SK-N-SH (cell line): ENCODE results near the gene DENND1A. TPM values are rescaled to one million over a fixed set of nuclear protein-coding genes. Genes with fewer than 3 reads are reported as not detected.

Experiments
- CTCF ChIA-PET: fragments of 300-600, 350-600 bp; formaldehyde crosslinking; extraction: SDS; loops from one replicate; lab custom pipeline; 2021; lab: Yijun Ruan, JAX
- POLR2A ChIA-PET: fragments of 350-600 bp; sonication (Branson Sonifier 250); formaldehyde crosslinking; extraction: SDS; loops from one replicate; lab custom pipeline; 2020; ENCODE audit warnings: antibody characterized with exemption, inconsistent platforms; lab: Yijun Ruan, JAX
- DNase-seq: peaks from one replicate; pipeline ENCODE4 v3.0.0; 2012
- H2AFZ ChIP-seq: fragments of 200-600 bp; sonication (generic); 2 replicates; pipeline ENCODE4 v1.8.1; 2016; ENCODE audit warnings: antibody characterized with exemption, mild to moderate bottlenecking, low read depth
- H3F3A ChIP-seq: fragments of 200-600 bp; sonication (generic); replicated peaks from 2 replicates; pipeline ENCODE3; 2016; ENCODE audit warnings: antibody characterized with exemption, mild to moderate bottlenecking; ENCODE audit not compliant: insufficient read depth
- H3K27ac ChIP-seq, 2 experiments: fragments of 200-500 bp in 1 of 2; fragments of 200-600 bp in 1 of 2; sonication (Bioruptor generic) in 1 of 2; sonication (generic), shearing (Covaris generic) in 1 of 2; 2 replicates each; pipeline versions ENCODE4 v1.5.1 to v1.6.1; 2014 to 2016; ENCODE audit warnings: low read depth in 2 of 2, inconsistent platforms in 1 of 2, low read length in 1 of 2, mild to moderate bottlenecking in 1 of 2, mixed read lengths in 1 of 2
- H3K27me3 ChIP-seq: fragments of 200-600 bp; sonication (generic), shearing (Covaris generic); 2 replicates; pipeline ENCODE4 v1.6.1; 2016; ENCODE audit warnings: mixed run types; ENCODE audit not compliant: insufficient read depth
- H3K36me3 ChIP-seq, 2 experiments: fragments of 200-500 bp in 1 of 2; fragments of 200-600 bp in 1 of 2; sonication (Bioruptor generic) in 1 of 2; sonication (generic) in 1 of 2; replicated peaks in 1 of 2; 2 replicates each; pipeline versions ENCODE3 to v1.5.1; 2014 to 2016; ENCODE audit warnings: low read length in 1 of 2, mild to moderate bottlenecking in 1 of 2; ENCODE audit not compliant: insufficient read depth in 2 of 2, control insufficient read depth in 1 of 2
- H3K4me1 ChIP-seq, 2 experiments: fragments of 200-500 bp in 1 of 2; fragments of 200-600 bp in 1 of 2; sonication (Bioruptor generic) in 1 of 2; sonication (generic), shearing (Covaris generic) in 1 of 2; 2 replicates each; pipeline versions ENCODE4 v1.5.1 to v1.6.1; 2014 to 2016; ENCODE audit warnings: low read depth in 1 of 2, low read length in 1 of 2, mixed run types in 1 of 2; ENCODE audit not compliant: insufficient read depth in 2 of 2, control insufficient read depth in 1 of 2
- H3K4me2 ChIP-seq: fragments of 200-600 bp; sonication (generic), shearing (Covaris generic); 2 replicates; pipeline ENCODE4 v1.6.1; 2017; ENCODE audit warnings: mixed run types
- H3K4me3 ChIP-seq, 2 experiments: fragments of 200-500 bp in 1 of 2; fragments of 200-600 bp in 1 of 2; sonication (Bioruptor generic) in 1 of 2; sonication (generic), shearing (Covaris generic) in 1 of 2; 2 replicates each; pipeline versions ENCODE4 v1.5.1 to v1.8.1; 2014 to 2016; ENCODE audit warnings: low read depth in 2 of 2, inconsistent platforms in 1 of 2, low read length in 1 of 2, mild to moderate bottlenecking in 1 of 2, mixed read lengths in 1 of 2, moderate library complexity in 1 of 2
- H3K79me2 ChIP-seq: fragments of 200-600 bp; sonication (generic); 2 replicates; pipeline ENCODE4 v1.8.1; 2017; ENCODE audit warnings: mild to moderate bottlenecking; ENCODE audit not compliant: insufficient read depth
- H3K9ac ChIP-seq: fragments of 200-600 bp; sonication (generic); 2 replicates; pipeline ENCODE4 v1.6.1; 2017; ENCODE audit warnings: mixed run types
- H3K9me2 ChIP-seq: fragments of 200-600 bp; sonication (generic); 2 replicates; pipeline ENCODE4 v1.6.1; 2017; ENCODE audit warnings: mixed run types
- H3K9me3 ChIP-seq: fragments of 200-600 bp; sonication (generic); 2 replicates; pipeline ENCODE4 v1.6.1; 2017; ENCODE audit warnings: mixed run types, mild to moderate bottlenecking, moderate library complexity
- H4K20me1 ChIP-seq: fragments of 200-600 bp; sonication (generic); 2 replicates; pipeline ENCODE4 v1.6.1; 2017; ENCODE audit warnings: mild to moderate bottlenecking, mixed run types; ENCODE audit not compliant: insufficient read depth
- CHD2 ChIP-seq: fragments of 150-350 bp; IDR thresholded peaks from 2 replicates; pipeline ENCODE4 v1.6.1; 2018; ENCODE audit warnings: low read length; ENCODE audit not compliant: partially characterized antibody
- EZH2phosphoT487 ChIP-seq: fragments of 200-600 bp; sonication (generic); IDR thresholded peaks from 2 replicates; pipeline ENCODE4 v1.6.1; 2017; ENCODE audit warnings: low read depth, mixed run types, mild to moderate bottlenecking, antibody characterized with exemption, moderate library complexity, borderline replicate concordance
- FOXJ3 ChIP-seq: sonication (generic); formaldehyde crosslinking; IDR thresholded peaks from 2 replicates; pipeline ENCODE4 v1.5.1; 2020; ENCODE audit warnings: mild to moderate bottlenecking, missing genetic modification reagents
- FOXM1 ChIP-seq: IDR thresholded peaks from 2 replicates; pipeline ENCODE4 v1.4.0; 2012; ENCODE audit warnings: low read depth, mild to moderate bottlenecking
- GABPA ChIP-seq: IDR thresholded peaks from 2 replicates; pipeline ENCODE4 v1.4.0; 2012; ENCODE audit warnings: low read depth, mild to moderate bottlenecking
- GATA2 ChIP-seq: sonication (generic); formaldehyde crosslinking; IDR thresholded peaks from 2 replicates; pipeline ENCODE4 v1.5.0; 2020; ENCODE audit warnings: mild to moderate bottlenecking, missing genetic modification reagents
- MEF2A ChIP-seq: IDR thresholded peaks from 2 replicates; pipeline ENCODE4 v1.4.0; 2012; ENCODE audit warnings: low read depth, borderline replicate concordance
- MXI1 ChIP-seq: IDR thresholded peaks from 2 replicates; pipeline ENCODE4 v1.6.1; 2012; ENCODE audit warnings: mild to moderate bottlenecking, low read depth, low read length, improper control_type of control experiment
- NFIC ChIP-seq: IDR thresholded peaks from 2 replicates; pipeline ENCODE4 v1.4.0; 2012; ENCODE audit warnings: borderline replicate concordance
- NRF1 ChIP-seq: IDR thresholded peaks from 2 replicates; pipeline ENCODE4 v1.6.1; 2012; ENCODE audit warnings: low read depth, mild to moderate bottlenecking, low read length
- POLR2AphosphoS5 ChIP-seq: IDR thresholded peaks from 2 replicates; pipeline ENCODE4 v1.6.1; 2012; ENCODE audit warnings: low read depth, low read length
- RCOR1 ChIP-seq: fragments of 150-350 bp; IDR thresholded peaks from 2 replicates; pipeline ENCODE4 v1.6.1; 2017; ENCODE audit warnings: antibody characterized with exemption, low read length
- RFX5 ChIP-seq: IDR thresholded peaks from 2 replicates; pipeline ENCODE4 v1.6.1; 2012; ENCODE audit warnings: mild to moderate bottlenecking, improper control_type of control experiment, low read length
- TEAD4 ChIP-seq: IDR thresholded peaks from 2 replicates; pipeline ENCODE4 v1.4.0; 2012; ENCODE audit warnings: mild to moderate bottlenecking, borderline replicate concordance; ENCODE audit not compliant: insufficient read depth
- YY1 ChIP-seq: IDR thresholded peaks from 2 replicates; pipeline ENCODE4 v1.4.0; 2012; ENCODE audit warnings: low read depth, mild to moderate bottlenecking
- WGBS: methylation state at CpG from one replicate; pipeline ENCODE4 v1.1.6; 2017; ENCODE audit warnings: low lambda C conversion rate; 5-methylcytosine and 5-hydroxymethylcytosine counted together
- polyA plus RNA-seq, 3 experiments: library from polyadenylated mRNA; depleted of rRNA; stranded (reverse); fragments of >200 nt; gene quantifications; 2 replicates each; pipeline ENCODE4 v1.2.3, GENCODE V29; 2012
- TF ChIP-seq, protein P1 (sequence below): IDR thresholded peaks from 2 replicates; pipeline ENCODE4; 2012
- TF ChIP-seq, protein P2 (sequence below): IDR thresholded peaks from 2 replicates; pipeline ENCODE4 v1.4.0; 2012; ENCODE audit warnings: low read depth, borderline replicate concordance
- TF ChIP-seq, protein P3 (sequence below): fragments of 150-350 bp; IDR thresholded peaks from 2 replicates; pipeline ENCODE4 v1.6.1; 2016; ENCODE audit warnings: mild to moderate bottlenecking, low read depth, low read length
- TF ChIP-seq, protein P4 (sequence below): IDR thresholded peaks from 2 replicates; pipeline ENCODE4 v1.4.0; 2012; ENCODE audit warnings: low read depth
- TF ChIP-seq, protein P5 (sequence below): IDR thresholded peaks from 2 replicates; pipeline ENCODE4 v1.4.0; 2012; ENCODE audit warnings: low read depth, borderline replicate concordance

The DENND1A gene
- polyA plus RNA-seq, 1 of the 3 experiments (the other 2 are of a cell fraction) = 25.4 TPM

DNA sequence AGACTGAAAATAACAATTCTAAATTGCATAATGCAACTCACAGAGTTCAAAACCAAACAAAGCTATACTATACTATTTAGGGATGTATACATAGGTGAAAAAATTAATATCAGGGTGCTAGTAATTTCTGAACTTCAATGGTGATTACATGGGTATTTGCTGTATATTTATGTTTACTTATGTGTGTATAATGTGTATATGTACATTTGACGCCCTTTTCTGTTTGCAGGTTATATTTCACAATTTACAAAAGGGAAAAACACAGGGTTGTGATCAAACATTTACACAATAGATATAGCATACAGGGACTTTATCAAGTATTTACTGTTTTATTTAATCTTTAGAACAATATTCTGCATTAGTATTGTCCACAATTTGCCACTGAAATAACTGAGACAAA, 184.0 kb downstream of the DENND1A start:
- no peaks in the 10 kb centered on the region for H3K79me2 ChIP-seq
- H3K9ac ChIP-seq = no peak overlapping the region
- no peak for DNase-seq
- H3K4me1 ChIP-seq = peaks cover 0 to 3% of the 10 kb centered on the region in 2 experiments; a peak in 1 of 4 replicates
- H3K36me3 ChIP-seq = no peaks in the 10 kb centered on the region
- ChIA-PET CTCF (interaction anchor here (1.3 kb wide), 1 partner anchor 295 kb away, joined by 3 read pairs; no protein-coding TSS in a partner anchor), POLR2A (interaction anchor here (0.8 kb wide), 1 partner anchor 9 kb away, joined by 4 read pairs; no protein-coding TSS in a partner anchor)
- no peaks in the 10 kb centered on the region for H4K20me1 ChIP-seq
- H3K9me3 ChIP-seq = no peaks in the 10 kb centered on the region
- no peak overlapping the region for H3K27ac ChIP-seq
- no peaks in the 10 kb centered on the region for H3F3A ChIP-seq
- no peaks in the 10 kb centered on the region for H3K27me3 ChIP-seq
- H2AFZ ChIP-seq = no peak overlapping the region
- no peaks in the 10 kb centered on the region for H3K9me2 ChIP-seq
- TF ChIP-seq MXI1 (no peak), GATA2 (CRISPR knock-in tag) (no peak), RCOR1 (no peak), FOXM1 (no peak), EZH2phosphoT487 (no peak), POLR2AphosphoS5 (no peak), NRF1 (no peak), GABPA (no peak), YY1 (no peak), NFIC (no peak), MEF2A (no peak), RFX5 (no peak)
- TF ChIP-seq, protein P1, sequence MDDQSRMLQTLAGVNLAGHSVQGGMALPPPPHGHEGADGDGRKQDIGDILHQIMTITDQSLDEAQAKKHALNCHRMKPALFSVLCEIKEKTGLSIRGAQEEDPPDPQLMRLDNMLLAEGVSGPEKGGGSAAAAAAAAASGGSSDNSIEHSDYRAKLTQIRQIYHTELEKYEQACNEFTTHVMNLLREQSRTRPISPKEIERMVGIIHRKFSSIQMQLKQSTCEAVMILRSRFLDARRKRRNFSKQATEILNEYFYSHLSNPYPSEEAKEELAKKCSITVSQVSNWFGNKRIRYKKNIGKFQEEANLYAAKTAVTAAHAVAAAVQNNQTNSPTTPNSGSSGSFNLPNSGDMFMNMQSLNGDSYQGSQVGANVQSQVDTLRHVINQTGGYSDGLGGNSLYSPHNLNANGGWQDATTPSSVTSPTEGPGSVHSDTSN = no peak
- TF ChIP-seq, protein P2, sequence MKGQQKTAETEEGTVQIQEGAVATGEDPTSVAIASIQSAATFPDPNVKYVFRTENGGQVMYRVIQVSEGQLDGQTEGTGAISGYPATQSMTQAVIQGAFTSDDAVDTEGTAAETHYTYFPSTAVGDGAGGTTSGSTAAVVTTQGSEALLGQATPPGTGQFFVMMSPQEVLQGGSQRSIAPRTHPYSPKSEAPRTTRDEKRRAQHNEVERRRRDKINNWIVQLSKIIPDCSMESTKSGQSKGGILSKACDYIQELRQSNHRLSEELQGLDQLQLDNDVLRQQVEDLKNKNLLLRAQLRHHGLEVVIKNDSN = no peak
- TF ChIP-seq, protein P3, sequence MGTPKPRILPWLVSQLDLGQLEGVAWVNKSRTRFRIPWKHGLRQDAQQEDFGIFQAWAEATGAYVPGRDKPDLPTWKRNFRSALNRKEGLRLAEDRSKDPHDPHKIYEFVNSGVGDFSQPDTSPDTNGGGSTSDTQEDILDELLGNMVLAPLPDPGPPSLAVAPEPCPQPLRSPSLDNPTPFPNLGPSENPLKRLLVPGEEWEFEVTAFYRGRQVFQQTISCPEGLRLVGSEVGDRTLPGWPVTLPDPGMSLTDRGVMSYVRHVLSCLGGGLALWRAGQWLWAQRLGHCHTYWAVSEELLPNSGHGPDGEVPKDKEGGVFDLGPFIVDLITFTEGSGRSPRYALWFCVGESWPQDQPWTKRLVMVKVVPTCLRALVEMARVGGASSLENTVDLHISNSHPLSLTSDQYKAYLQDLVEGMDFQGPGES = no peak
- TF ChIP-seq, protein P4, sequence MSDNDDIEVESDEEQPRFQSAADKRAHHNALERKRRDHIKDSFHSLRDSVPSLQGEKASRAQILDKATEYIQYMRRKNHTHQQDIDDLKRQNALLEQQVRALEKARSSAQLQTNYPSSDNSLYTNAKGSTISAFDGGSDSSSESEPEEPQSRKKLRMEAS = no peak
- TF ChIP-seq, all 33 proteins: peak for 0
- 95% methylated on average over 1 of the region's 1 CpG for WGBS
- no peak overlapping the region for H3K4me3 ChIP-seq
- no peak overlapping the region for H3K4me2 ChIP-seq

DNA sequence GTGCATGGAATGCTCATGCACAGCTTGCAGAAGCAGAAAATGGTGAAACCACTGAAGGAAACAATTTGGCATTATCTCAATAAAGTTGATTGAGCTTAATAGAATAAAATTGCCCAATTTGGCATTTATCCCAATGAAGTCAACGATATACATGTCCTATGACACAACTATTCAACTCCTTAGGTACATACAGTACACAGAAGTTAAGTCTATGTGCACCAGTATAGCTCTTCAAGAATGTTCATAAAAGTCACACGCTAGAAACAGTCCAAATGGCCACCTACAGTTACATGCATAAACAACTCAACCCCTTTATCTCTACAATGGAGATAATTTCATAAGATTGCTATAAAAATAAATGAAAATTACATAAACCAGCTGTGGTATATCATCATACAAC, 184.5 kb downstream of the DENND1A start:
- Histone ChIP-seq H3K79me2 (no peaks in the 10 kb centered on the region), H3K36me3 (no peaks in the 10 kb centered on the region), H3K4me1 (peaks cover 0 to 3% of the 10 kb centered on the region in 2 experiments; a peak in 1 of 4 replicates), H3K9me2 (no peaks in the 10 kb centered on the region), H3K4me3 (no peak overlapping the region), H3K4me2 (no peak overlapping the region), H3K27me3 (no peaks in the 10 kb centered on the region), H3K9me3 (no peaks in the 10 kb centered on the region), H3F3A (no peaks in the 10 kb centered on the region), H3K27ac (no peak overlapping the region), H2AFZ (no peak overlapping the region), H4K20me1 (no peaks in the 10 kb centered on the region), H3K9ac (no peak overlapping the region)
- DNase-seq = no peak
- no peak for TF ChIP-seq TEAD4
- TF ChIP-seq, protein P2 = no peak
- TF ChIP-seq FOXJ3 = no peak
- TF ChIP-seq CHD2 = no peak
- TF ChIP-seq, protein P5, sequence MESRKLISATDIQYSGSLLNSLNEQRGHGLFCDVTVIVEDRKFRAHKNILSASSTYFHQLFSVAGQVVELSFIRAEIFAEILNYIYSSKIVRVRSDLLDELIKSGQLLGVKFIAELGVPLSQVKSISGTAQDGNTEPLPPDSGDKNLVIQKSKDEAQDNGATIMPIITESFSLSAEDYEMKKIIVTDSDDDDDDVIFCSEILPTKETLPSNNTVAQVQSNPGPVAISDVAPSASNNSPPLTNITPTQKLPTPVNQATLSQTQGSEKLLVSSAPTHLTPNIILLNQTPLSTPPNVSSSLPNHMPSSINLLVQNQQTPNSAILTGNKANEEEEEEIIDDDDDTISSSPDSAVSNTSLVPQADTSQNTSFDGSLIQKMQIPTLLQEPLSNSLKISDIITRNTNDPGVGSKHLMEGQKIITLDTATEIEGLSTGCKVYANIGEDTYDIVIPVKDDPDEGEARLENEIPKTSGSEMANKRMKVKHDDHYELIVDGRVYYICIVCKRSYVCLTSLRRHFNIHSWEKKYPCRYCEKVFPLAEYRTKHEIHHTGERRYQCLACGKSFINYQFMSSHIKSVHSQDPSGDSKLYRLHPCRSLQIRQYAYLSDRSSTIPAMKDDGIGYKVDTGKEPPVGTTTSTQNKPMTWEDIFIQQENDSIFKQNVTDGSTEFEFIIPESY = no peak
- TF ChIP-seq, protein P4 = no peak
- CTCF ChIA-PET = interaction anchor here (1.3 kb wide), 1 partner anchor 296 kb away, joined by 3 read pairs; no protein-coding TSS in a partner anchor
- POLR2A ChIA-PET = interaction anchor here (0.8 kb wide), 1 partner anchor 8 kb away, joined by 4 read pairs; no protein-coding TSS in a partner anchor
- WGBS = 91% methylated on average over 2 of the region's 2 CpGs
